GM18517 (cell line): ENCODE measurements around the gene FAM227A.

Experiments used
- ATAC-seq: cut with Tn5 transposase; IDR thresholded peaks from one replicate; pipeline ENCODE4 v1.9.1; 2021; ENCODE audit warnings: mild to moderate bottlenecking, moderate library complexity; ENCODE audit not compliant: unreplicated experiment

FAM227A gene

GRCh38 chr22:38549101-38549894 is 106.9 kb downstream of the FAM227A start:
- ATAC-seq, result no peak

- ATAC-seq, result no peak
Observed at GRCh38 chr22:38540701-38541100, 115.5 kb downstream of the FAM227A start.

- ATAC-seq, result no peak
Observed at GRCh38 chr22:38531251-38531938, 124.8 kb downstream of the FAM227A start.
